ENCODE data around the gene IL12B. TPM values are rescaled to one million over a fixed set of nuclear protein-coding genes. Genes with fewer than 3 reads are reported as not detected.
"Not testable (repeated sequence)": the region's sequence is repeated elsewhere in the genome, so short reads cannot be mapped to it uniquely, and the experiment has no call there.

IL12B gene
- polyA plus RNA-seq, 1 donor: not detected

- no peak for DNase-seq
Observed at GRCh38 chr5:159332800-159333544, 2.7 kb upstream of the IL12B start.

GRCh38 chr5:159331093-159331973 is 1.0 kb upstream of the IL12B start:
- peak; percentile 38 for DNase-seq

DNA sequence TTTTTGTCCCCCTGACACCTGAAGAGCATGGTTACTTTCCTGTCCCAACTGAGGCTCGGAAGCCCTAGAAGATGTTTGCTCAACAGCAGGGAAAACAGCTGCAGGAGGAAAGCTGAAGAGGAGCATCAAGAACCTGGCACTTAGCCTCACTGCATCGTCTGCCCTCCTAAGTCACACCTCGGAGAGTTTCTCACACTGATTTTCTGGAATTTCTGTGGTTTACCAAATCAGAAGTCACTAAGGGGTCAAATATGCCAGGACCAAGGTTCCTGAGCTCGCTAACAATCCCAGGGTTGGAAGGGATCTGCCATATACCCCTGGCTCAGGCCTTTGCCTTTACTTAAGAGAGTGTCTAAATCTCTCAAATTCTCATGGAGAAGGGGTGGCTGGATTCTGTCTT is 5.3 kb downstream of the IL12B start:
- DNase-seq: no peak

GRCh38 chr5:159324102-159324755 is 6.1 kb downstream of the IL12B start:
- no peak for DNase-seq

DNA sequence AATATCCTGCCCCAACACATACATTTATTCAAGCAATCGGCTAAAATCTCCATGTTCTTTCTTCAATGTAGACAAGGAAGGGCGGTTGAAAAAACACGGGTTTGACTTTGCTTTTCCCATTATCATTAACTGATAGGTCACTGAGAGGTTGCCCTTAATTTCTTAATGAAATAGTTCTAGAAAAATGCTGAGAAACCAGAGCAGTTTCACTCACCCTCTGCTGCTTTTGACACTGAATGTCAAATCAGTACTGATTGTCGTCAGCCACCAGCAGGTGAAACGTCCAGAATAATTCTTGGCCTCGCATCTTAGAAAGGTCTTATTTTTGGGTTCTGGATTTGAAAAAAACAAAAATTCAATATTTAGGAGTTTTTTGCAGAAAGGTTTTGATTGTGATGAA is 8.1 kb downstream of the IL12B start:
- no peak for DNase-seq

GRCh38 chr5:159319832-159320231 is 10.5 kb downstream of the IL12B start:
- no peak for DNase-seq

- DNase-seq: no peak
Observed at GRCh38 chr5:159319363-159319762, 10.9 kb downstream of the IL12B start.

GRCh38 chr5:159318448-159318847 is 11.8 kb downstream of the IL12B start:
- no peak for DNase-seq

GRCh38 chr5:159317849-159318248 is 12.4 kb downstream of the IL12B start:
- no peak for DNase-seq

GRCh38 chr5:159316519-159317383 is 13.5 kb downstream of the IL12B start:
- DNase-seq: no peak

DNA sequence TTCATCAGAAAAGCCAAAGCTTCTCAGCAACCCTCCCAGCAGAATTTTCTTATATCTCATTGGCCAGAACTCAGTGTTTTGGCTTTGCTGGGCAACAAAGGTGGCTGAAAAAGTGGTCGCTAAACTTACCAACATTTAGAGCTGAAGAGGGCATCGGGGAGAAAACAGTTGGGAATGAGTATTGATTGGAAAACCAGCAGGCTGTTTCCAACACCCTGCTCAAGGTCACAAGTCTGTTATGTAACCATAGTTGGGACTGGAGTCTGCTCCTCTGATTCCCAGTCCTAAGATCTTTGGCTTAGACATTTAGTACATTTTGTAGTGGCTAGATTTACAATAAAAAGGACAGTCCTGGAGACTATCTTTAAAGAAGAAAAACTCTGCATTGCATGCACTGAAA is 17.1 kb downstream of the IL12B start:
- no peak for DNase-seq

- no peak for DNase-seq
Observed at GRCh38 chr5:159311063-159311462, 19.2 kb downstream of the IL12B start.

- no peak for DNase-seq
Observed at GRCh38 chr5:159310511-159310910, 19.8 kb downstream of the IL12B start.

DNA sequence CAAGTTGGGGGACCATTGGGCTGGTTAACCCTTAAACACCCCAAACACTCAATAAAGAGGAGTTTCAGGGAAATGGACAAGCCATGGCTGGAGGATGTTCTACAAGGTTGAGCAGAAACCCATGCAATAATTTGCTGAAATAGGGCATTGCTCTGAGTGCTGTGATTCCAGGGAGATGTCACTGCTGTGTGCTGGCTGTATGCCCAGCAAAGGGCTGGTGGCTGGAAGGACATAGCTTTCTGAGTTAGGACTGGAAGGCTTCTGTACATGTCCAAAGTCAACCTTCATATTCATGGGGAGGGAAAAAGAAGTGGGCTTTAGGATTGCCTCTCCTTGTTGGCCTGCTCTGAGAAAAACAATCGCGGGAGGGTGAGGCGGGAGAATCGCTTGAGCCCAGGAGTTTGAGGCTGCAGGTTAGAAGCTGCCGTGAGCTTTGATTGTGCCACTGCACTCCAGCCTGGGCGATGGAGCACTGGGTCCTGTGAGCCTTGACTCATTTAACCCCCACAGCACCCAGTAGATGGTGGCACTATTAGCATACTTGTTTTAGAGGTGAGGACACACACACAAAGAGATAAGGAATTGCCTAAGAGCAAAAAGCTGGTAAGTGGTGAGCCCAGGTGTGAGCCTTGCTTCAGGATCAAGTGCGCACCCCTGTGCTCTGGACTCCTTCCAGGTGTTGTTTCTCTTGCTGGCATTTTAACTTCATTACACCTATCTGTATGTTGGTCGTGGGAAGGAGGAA is 20.4 kb downstream of the IL12B start:
- no peak for DNase-seq

DNA sequence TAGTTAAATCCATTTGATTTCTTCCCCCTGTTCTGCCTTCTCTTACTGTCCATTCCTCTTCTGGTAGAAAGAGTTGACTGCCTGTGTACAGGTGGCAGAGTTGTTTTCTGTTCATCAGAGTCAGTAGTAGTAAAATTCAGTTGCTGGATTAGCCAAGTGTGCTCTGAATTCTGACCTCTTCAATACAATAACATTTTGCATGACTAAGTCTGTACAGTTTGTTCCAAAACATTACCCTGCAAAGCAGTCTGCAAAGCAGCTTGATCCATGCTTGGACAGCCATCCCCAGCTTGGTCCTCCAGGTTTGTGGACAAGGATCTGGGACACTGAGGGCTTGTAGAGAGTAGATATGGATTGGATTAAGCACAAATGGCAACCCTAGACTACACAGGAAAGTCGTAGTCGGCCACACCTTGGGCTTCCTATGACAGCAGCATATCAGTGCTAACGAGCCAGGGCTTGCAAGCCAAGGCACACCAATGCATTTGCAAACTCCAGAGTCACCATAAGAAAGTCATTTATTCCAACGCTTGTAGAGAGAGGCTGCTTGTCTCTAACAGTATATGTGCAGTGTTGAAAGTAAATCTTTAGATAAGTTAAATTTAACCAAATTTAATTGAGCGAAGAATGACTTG is 25.2 kb downstream of the IL12B start:
- DNase-seq: no peak

DNA sequence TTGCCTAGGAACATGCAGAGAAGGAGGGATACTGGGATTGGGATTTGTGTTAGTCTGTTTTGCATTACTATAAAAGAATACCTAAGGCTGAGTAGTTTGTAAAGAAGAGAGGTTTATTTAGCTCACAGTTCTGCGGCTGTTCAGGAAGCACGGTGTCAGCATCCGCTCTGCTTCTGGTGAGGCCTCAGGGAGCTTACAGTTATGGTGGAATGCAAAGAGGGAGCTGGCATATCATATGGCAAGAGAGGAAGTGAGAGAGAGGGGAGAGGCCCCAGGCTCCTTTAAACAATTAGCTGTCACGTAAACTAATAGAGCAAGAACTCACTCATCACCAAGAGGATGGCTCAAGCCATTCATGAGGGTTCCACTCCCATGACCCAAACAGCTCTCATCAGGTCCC is 27.0 kb downstream of the IL12B start:
- no peak for DNase-seq

DNA sequence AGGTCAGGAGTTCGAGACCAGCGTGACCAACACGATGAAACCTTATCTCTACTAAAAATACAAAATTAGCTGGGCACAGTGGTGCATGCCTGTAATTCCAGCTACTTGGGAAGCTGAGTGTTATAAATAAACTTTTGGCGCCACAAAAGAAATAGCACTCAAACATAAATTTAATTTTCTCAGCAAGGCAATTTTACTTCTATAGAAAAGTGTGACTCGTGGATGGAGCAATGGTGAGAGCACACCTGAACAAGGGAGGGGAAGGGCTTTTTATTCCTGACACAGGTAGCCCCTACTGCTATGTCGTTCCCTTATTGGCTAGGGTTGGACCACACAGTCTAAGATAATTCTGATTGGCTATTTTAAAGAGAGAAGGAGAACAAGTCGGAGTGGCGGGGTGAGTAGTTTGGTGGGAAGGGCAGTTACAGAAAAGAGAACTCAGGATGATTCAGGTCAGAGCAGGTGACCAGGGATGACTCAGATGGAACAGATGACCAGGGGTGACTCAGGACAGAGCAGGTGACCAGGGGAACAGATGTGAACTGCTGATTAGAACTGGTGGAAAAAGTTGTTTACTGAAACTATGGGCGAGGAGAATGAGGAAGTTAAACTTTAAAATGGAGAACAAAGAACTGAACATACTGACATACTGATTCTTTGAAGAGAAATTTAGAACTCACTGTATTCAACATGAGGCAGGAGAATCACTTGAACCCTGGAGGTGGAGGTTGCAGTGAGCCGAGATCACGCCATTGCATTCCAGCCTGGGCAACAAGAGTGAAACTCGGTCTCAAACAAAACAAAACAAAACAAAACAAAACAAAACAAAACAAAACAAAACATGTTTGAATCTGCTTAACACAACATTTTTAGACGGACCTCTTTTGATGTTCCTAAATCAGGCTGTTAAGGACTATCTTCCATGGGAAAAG is 28.1 kb downstream of the IL12B start:
- not testable (repeated sequence) for DNase-seq

- DNase-seq: no peak
Observed at GRCh38 chr5:159301466-159301865, 28.8 kb downstream of the IL12B start.

DNA sequence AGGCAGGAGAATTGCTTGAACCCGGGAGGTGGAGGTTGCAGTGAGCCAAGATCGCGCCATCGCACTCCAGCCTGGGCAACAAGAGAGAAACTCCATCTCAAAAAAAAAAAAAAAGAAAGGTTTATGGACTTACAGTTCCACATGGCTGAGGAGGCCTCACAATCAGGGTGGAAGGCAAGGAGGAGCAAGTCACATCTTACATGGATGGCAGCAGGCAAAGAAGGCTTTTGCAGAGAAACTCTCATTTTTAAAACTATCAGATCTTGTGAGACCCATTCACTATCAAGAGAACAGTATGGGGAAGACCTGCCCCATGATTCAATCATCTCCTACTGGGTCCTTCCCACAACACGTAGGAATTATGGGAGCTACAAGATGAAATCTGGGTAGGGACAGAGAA is 33.0 kb downstream of the IL12B start:
- DNase-seq: not testable (repeated sequence)

DNA sequence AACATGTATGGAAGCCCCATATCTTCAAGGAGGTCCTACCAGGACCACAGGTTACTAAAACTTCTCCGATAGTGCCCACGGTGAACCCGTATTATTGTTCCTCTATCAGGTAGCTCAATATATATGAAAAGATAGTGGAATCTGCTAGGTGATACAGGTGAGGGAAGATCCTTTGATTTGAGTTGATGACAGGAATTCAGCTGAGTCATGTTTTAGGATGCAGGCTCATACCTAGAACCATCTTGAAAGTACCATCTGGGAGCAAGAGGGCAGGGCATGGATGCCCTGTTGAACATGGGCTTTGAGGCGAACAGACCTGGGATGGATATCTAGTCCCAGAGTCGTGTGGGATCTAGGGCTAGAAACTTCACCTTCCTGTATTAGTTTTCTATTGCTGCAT is 35.4 kb downstream of the IL12B start:
- no peak for DNase-seq
